ENCODE data around the gene PCDHGC4. TPM values are rescaled to one million over a fixed set of nuclear protein-coding genes. Genes with fewer than 3 reads are reported as not detected.

The PCDHGC4 gene
- total RNA-seq, 1 donor from 2014 or later = not detected

DNA sequence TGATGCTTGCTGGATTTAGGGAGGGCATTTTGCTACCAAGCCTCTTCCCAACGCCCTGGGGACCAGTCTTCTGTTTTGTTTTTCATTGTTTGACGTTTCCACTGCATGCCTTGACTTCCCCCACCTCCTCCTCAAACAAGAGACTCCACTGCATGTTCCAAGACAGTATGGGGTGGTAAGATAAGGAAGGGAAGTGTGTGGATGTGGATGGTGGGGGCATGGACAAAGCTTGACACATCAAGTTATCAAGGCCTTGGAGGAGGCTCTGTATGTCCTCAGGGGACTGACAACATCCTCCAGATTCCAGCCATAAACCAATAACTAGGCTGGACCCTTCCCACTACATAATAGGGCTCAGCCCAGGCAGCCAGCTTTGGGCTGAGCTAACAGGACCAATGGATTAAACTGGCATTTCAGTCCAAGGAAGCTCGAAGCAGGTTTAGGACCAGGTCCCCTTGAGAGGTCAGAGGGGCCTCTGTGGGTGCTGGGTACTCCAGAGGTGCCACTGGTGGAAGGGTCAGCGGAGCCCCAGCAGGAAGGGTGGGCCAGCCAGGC, 27.0 kb downstream of the PCDHGC4 start:
- intact Hi-C loops (cut with micrococcal nuclease) = loop anchor here (1.0 to 5.0 kb wide), 9 partner anchors 12 to 948 kb away; partner anchors contain the start of genes APBB3, DIAPH1, PCDHGA10 and PCDHGA3

DNA sequence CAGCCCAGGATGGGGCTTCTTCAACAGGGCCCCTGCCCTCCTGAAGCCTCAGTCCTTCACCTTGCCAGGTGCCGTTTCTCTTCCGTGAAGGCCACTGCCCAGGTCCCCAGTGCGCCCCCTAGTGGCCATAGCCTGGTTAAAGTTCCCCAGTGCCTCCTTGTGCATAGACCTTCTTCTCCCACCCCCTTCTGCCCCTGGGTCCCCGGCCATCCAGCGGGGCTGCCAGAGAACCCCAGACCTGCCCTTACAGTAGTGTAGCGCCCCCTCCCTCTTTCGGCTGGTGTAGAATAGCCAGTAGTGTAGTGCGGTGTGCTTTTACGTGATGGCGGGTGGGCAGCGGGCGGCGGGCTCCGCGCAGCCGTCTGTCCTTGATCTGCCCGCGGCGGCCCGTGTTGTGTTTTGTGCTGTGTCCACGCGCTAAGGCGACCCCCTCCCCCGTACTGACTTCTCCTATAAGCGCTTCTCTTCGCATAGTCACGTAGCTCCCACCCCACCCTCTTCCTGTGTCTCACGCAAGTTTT, 27.6 kb downstream of the PCDHGC4 start:
- intact Hi-C loops (cut with micrococcal nuclease) = loop anchor here (1.0 to 5.0 kb wide), 9 partner anchors 12 to 948 kb away; partner anchors contain the start of genes APBB3, DIAPH1, PCDHGA10 and PCDHGA3

DNA sequence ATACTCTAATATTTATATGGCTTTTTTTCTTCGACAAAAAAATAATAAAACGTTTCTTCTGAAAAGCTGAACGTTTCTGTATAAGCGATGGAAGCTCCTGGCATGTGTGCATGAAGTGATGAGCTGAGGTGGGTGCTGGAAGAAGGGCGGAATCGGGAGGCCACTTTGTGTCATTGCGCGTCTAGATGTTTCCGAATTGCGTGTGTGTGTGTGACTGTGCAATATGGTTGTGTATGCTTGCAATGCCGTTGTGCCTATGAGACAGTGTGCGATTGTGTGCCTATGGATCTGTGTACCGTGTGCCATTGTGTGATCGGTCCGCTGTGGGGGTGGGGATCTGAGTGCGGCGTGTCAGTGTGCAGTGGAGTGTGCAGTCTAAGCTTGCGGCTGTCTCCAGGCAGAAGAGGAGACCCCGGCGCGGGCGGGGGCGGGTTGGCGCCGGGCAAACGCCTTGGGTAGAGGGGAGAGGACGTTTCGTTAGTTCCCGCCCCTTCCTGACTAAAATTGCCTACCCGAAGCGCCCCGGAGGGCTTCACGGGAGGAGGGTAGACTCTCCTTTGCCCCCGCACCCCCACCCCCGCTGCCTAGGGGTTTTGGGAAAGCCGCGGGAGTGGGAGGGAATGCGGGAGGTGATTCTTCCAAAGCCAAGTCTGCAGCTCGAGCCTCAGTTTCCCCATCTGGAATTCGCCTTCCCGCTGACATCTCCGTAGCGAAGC, 28.2 kb downstream of the PCDHGC4 start:
- intact Hi-C loops (cut with micrococcal nuclease) = loop anchor here (1.0 to 5.0 kb wide), 9 partner anchors 11 to 949 kb away; partner anchors contain the start of genes APBB3, DIAPH1, PCDHGA10 and PCDHGA3

DNA sequence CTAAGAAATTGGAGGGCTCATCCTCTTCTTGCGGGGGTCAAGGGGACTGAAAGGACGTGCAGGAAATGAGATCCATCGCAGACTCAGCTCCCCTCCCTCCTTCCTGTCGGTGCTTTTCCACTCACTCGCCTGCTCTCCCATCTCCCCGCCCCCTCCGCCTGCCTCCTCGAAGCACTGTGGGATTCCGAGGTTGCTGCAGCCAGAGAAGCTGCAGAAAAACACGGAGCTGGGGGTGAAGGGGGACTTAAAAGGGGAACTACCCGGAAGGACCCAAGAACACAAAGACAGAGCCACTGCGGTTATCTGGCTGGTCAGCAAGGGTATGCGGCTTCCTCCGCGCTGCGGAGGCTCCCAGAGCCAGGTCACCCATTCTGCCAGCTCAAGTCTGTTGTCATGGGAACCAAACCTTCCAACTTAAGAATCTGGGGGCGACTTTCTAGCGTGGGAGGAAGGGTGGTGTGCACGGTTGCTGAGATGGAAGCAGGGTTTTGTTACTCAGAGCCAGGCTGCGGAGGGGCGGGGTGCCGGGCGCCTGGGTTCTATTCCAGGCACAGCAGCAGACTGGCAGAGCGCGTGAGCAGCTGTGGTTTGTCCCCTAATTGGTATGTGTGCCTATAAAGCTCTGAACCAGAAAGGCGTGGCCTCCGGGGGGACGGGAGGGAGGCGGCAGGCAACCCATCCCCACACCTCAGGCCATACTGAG, 28.9 kb downstream of the PCDHGC4 start:
- intact Hi-C loops (cut with micrococcal nuclease) = loop anchor here (1.0 to 5.0 kb wide), 3 partner anchors 45 to 171 kb away; partner anchors contain the start of genes DIAPH1 and PCDHGA3

DNA sequence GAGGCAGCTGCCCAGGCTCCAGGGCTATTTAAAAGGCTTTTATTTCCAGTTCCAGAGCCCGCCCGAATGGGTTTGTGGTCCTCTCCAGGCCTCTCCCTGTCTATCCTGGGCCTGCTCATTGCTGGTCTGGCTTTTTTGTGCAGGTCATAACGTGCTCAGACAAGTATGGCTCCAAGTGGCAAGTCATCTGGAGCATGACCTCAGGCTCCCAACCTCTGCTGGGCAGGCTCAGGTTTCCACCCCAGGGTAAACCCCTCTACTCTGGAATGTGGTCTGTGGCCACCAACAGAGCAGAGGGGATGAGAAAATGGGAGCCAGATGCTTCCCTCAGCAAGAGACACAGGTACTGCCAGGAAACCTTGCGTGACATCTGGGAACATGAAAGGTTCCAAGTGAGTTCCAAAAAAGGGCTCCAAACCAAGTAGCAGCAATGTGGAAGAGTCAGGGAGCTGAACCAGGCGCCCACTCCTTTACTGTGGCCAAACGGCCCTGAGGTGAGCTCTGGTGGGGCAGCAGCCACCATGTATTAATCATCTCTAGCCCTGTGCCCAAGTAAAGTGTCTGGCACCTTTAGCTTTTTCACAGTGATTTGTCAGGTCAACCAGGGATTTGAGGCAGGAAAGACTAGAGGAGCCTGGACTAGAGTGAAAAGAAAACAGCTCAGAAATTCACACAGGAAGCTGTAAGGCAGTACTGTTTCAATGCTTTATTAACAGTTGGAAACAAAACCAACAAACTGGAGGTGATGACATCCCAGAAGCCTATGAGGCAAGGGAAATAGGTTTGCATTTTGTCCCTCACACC, 29.7 kb downstream of the PCDHGC4 start:
- intact Hi-C loops (cut with micrococcal nuclease) = loop anchor here (1.0 to 5.0 kb wide), 3 partner anchors 44 to 172 kb away; partner anchors contain the start of genes DIAPH1 and PCDHGA3

DNA sequence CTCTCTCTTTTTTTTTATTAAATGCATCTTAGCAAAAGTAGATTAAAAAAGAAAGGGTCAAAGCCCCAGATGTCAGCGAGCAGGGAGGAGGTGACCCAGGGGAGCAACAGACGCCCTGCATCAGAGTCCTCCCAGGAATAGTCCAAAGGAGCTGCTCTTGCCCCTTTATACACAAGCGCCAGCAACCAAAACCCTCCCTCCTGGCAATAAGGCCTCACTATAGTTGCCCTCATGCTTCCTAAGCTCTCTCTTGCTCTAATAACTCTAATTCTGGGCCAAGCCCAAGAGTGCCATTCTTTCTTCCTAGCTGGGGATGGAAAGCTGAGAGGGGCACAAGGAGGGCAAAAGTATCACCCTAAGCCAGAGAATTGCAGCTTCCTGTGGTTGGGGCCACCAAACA, 30.3 kb downstream of the PCDHGC4 start:
- intact Hi-C loops (cut with micrococcal nuclease) = no loop called here

DNA sequence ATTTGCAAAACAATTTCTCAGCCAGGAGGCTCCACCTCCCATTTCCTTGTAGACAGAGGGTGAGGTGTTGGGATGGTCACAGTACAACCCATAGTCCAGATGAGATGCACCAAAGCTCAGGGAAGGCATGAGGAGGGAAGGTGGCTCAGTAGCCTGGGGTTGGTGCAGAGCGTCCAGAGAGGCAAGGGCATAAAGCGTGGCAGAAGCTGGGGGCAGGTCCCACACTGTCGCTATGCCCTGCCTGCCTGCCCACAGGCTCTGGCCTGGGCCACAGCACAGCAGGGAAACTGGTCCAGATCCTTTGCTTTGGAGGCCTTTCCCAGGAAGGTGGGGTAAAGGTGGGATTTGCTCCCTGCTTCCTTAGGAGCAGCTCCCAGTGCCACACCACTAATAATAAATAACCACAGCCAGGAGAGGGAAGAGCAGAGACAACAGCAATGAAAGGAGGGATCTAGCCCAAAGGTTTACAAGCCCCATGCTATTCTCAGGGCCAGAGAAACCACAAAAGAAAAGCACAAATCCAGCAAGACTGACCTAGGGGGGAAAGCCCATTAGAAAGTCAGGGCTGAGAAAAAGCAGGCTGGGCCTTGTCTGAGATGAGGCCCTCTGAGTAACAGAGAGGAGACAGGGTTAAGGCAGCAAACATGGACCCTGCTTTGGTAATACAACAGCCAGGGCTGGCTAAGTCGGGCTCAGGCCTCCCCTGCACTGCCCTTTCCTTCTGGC, 31.3 kb downstream of the PCDHGC4 start:
- intact Hi-C loops (cut with micrococcal nuclease) = no loop called here

DNA sequence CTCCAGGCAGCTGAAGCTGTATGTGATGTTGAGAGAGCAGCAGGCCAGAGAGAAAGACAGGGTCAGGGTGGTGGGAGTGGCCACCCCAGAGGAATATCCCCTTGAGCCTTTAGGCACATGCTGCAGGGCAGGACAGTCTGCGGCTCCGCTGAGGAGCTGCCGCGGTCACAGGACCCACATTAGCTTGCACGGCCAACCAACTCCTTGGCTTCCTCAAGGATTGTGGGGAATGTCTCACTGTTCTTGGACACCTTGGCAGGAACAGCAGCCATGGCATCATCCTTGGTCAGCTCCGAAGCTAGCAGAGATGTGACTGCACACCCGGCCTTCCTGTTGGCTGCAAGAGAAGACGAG, 31.8 kb downstream of the PCDHGC4 start:
- intact Hi-C loops (cut with micrococcal nuclease) = no loop called here

DNA sequence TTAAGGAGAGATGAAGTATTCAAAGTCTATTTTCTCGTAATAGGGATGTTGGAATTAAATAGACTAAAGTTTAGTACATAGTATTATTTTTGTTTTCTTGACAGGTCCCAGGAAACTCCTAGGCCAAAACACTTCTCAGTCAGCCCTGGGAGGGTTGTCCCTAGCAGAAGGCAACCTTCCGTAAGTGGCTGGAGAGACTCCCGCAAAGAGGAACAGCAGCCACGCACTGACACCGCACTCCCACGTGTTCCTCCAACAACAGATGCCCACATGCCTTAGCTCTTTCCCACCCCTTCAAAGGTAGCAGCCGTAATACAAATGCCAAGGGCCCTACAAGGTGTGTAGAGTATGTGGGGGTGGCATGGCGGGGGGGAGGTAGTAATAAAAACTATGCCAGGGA, 32.5 kb downstream of the PCDHGC4 start:
- intact Hi-C loops (cut with micrococcal nuclease) = no loop called here

DNA sequence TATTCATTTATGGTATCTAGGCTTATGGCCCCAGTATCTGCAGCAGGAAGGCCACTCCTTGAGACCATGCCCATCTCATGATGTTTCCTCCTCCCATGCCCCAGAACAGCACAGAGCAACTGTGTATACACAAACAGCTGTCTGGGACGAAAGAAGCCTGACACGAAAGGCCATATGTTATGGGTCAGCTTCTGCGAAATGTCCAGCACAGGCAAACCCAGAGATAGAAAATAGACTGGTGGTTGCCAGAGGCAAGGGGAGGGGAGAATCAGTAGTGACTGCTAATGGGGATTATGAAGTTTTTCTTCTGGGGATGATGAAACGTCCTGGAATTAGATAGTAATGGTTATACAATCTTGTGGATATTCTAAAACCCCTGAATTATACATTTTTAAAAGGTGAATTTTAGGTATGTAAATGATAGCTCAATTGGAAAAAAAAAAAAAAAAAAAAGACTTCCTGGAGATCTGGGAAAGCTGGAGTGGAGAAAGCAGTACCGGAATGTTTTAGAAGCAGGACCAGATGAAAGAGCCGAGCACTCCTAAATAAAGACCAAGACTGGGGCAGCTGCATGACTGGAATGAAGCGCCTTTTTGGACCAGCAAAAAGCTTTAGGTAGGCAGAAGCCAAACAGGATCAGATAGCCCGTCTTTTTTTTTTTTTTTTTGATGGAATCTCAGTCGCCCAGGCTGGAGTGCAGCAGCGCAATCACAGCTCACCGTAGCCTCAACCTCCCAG, 33.2 kb downstream of the PCDHGC4 start:
- intact Hi-C loops (cut with micrococcal nuclease) = no loop called here

DNA sequence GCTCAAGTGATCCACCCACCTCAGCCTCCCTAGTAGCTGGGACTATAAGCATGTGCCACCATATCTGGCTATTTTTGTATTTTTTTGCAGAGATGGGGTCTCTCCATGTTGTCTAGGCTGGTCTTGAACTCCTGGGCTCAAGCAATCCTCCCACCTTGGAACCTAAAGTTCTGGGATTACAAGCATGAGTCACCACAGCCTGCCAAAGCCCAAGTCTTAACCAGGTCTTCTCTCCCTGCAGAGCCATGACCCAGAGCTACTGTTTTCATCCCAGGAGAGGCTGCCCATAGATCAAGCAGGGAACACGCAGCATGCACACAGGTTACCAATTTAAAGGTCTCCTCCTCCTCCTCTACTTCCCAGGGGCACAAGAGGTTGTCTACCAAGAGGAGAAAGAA, 33.8 kb downstream of the PCDHGC4 start:
- intact Hi-C loops (cut with micrococcal nuclease) = no loop called here

DNA sequence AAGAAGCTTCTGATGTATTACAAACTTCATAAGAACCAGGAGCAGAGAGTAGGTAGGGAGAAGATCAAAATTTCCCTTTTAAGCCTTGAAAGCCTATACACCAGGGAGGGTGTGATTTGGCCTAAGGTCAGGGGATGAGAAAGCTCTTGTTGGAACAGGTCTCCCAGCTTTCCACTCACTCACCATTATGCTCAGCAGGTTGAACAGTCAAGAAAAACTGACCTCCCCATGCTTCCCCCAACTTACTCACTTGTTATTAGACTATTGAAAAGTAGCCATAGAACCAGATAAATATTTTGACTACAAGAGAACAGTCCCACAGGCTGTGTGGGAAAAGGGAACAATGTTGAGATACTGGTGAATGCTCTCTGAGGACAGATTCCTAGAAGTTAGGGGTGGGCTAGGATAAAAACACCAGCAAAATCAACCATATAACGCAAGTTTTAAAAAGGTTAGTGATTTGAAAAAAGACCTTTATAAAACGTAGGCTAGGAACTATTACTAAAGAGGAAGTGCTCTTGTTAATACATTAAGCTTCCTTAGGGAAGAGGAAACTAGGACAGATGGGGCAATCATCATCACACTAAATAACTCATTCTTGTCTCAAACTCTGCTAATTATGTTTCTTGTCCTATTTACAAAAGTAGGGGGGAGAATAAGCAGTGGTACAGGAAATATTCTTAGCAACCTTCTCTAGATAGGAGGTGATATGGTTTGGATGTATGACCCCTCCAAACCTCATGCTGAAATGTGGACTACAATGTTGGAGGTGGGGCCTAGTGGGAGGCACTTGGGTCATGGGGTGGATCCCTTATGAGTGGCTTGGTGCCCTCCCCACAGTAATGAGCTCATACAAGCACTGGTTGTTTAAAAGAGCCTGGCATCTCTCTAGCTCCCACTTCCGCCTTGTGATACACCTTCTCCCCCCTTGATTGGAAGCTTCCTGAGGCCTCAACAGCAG, 35.1 kb downstream of the PCDHGC4 start:
- intact Hi-C loops (cut with micrococcal nuclease) = no loop called here

DNA sequence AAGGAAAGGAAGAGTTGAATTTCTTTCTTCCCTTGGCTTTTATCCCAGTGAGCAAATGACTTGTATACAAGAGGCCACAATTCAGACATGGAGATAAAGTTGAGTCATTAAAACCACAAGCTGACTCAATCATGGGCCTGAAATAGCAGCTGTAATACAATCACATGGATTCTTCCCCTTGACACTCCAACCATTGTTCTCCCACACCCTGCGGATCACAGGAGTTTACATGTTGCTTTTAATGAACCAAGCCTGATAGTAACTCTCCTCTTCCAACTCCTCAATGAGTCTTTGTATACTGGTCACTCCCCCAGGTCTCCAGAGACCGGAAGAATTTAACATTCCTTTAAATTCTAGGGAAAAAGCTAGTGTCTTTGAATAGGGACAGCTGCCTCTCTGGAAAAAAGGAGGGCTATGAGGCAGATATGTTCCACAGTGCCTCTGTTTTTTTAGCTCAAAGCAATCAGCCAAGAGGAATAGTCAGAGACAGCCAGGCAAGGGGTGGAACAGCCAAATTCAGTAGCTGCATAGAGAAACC, 36.5 kb downstream of the PCDHGC4 start:
- intact Hi-C loops (cut with micrococcal nuclease) = no loop called here

DNA sequence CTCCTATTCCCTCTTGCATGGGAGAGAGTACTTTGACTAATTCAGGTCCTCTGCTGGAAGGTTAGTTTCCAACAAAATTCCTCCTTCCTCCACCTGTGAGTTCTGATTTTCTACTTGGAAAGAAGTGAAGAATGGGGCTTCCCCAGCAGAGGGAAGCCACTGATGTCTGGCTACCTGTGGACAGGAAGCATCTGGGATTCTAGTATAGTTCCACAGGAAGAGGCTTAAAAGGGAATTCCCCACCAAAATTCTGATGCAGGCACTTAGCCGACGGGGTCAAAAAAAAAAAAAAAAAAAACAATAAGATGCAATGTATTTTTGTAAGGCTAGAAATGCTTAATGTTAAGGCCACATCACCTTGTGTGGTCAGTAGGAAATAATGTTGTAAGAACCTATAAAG, 37.5 kb downstream of the PCDHGC4 start:
- intact Hi-C loops (cut with micrococcal nuclease) = no loop called here

DNA sequence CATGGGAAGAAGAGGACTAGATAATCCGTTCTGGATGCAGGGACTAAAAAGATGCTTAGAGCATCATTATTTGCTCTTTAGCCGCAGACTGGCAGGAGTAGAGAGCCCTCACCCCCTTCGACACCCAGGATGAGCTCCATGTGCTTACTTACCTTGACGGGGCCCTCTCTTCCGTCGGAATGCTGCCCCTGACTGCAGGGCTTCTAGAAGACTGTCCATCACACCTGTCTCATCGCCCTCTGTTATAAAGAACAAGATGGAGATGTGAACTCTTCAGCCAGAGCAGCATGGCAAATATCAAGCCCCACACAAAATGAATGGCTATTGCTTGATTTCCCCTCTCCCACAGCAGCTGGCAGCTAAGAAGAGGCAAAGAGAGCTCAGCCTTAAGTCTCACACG, 39.2 kb downstream of the PCDHGC4 start:
- intact Hi-C loops (cut with micrococcal nuclease) = loop anchor here (1.0 to 2.0 kb wide), 7 partner anchors 12 to 279 kb away; partner anchors contain the start of genes PCDHB15, PCDHGA10, PCDHGB2 and PCDHGB7

DNA sequence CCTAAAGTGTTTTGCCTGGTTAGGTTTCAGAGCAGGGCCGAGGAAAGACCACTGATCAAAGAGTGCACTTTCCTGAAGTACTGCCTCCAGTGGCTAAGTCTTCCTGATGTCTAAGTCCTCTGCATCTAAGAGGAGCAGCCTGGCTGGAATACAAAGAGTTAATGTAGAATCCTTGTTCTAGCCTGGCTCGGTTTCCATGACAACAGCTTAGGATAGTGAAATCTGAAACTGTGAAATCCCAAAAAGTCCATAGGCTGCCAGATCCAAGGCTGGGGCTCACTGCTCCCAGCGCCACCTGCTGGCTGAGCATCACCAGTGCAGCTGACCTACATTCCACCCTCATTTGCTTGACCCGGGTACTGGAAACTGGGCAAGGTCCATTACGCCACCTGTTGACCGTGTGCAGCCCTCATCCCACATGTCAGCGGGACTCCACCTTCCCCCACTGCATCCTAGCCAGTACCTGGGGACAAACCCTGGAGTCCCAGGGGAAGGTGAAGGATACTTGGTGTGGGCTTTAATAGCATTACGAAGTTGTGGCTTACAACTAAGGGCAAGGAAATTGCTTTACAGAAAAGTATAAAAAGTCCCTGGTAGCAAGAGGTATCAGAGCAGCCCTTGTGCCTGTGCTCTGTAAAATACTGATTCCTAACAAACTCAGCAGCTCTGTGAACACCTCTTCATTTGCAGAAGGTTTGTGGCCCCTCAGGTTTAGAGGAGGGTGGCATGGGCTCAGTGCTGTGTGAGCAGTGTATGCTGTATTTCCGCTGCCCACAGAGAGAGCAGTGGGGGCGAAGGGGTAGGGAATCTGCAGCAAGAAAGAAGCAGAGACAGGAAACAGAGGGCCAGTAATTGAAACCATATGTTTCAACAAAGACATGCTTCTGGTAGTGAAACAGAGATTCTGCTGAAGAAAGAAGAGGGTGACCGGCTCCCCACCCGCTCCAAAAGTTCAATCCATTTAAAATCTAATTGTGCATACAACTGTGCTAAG, 40.1 kb downstream of the PCDHGC4 start:
- intact Hi-C loops (cut with micrococcal nuclease) = loop anchor here (1.0 to 2.0 kb wide), 9 partner anchors 13 to 280 kb away; partner anchors contain the start of genes PCDHB15, PCDHGA10, PCDHGB2 and PCDHGB7

DNA sequence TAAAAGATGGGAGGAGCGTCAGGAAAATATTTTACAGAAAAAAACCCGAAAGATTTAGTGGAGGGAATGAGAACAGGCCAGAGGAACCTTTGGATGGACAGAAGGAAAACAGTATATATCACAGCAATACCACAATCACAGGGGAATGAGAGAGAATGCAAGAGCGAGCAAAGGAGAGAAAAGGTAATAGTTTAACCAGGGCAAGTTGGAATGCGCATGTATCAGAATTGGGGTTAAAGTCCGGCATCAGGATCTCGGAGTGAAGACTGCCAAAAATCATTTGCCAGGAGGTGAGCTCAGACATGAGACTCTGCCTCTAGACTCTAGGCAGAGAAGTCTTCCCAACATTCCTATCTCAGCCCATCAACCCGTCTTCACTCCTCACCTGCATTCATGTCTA, 40.8 kb downstream of the PCDHGC4 start:
- intact Hi-C loops (cut with micrococcal nuclease) = loop anchor here (1.0 to 2.0 kb wide), 3 partner anchors 33 to 113 kb away; partner anchors contain the start of gene PCDHGA10

All from T-helper 1 cell treated with Interleukin-12 subunit alpha and Interleukin-12 subunit beta and Interleukin-4 antibody, amounts not matched to agents 30 ng/mL and 1 ng/mL, for 36 hours (primary cell).